ENCODE data around the gene HERC2.
"Not testable (repeated sequence)": the region's sequence is repeated elsewhere in the genome, so short reads cannot be mapped to it uniquely, and the experiment has no call there.

Gene HERC2

DNA sequence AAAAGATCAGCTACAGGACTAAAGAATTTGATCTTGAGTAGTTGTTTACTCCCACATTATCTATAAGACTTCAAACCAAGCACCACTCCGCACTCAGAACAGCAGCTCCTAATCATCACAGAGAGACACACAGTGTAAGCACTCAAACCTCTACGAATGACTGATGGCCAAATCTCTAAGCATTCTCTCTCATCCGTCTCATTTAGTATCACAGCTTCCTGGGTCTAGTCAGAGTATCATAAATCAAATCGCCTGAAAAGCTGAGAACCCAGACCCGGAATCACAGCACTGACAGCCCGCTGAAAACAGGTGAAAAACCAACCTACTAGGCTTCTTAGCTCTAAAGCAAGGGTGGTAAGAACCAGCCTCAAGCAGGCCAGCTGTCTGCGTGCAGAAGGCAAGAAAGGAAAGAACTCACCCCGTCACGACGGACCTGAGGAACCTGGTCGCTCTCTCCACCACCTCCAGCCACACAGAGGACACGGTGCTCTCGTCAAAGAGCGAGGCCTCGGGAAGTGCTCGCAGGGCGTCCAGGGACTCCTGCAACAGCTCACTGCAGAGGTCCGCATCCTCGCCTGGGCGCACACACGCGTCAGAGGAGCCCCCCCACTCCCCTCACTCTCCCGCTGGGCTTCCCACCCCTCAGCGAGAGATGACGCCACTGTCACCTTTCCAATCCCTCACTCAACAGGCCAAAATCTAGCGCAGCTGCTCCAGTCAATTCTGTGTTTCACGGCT, 47.9 kb downstream of the HERC2 start:
- in situ Hi-C loops (cut with MboI; ENCODE audit: low sequenced_read_pairs) = no loop called here

DNA sequence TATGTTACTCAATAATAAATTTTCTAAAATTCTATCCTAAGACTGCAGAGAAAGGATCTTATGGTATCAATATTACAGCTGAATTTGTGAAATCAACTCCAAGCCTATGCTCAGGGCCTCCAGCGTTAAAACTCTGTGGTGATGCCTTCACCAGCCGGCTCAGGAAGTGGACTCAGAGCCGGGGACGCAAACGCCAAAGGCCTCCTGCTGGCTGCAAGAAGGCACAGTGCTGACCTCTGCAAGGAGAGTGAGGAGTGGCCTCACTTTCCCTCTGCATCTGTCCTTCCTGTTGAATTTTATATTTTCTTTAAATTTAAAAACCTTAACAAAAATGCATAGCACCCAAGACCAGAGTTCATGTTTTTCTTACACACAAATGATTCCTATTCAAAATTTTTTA, 48.5 kb downstream of the HERC2 start:
- in situ Hi-C loops (cut with MboI; ENCODE audit: low sequenced_read_pairs) = no loop called here

- in situ Hi-C loops (cut with MboI; ENCODE audit: low sequenced_read_pairs) = no loop called here
Measured at GRCh38 chr15:28272587-28272986, 49.4 kb downstream of the HERC2 start.

GRCh38 chr15:28271697-28272260, 50.2 kb downstream of the HERC2 start:
- in situ Hi-C loops (cut with MboI; ENCODE audit: low sequenced_read_pairs) = no loop called here

DNA sequence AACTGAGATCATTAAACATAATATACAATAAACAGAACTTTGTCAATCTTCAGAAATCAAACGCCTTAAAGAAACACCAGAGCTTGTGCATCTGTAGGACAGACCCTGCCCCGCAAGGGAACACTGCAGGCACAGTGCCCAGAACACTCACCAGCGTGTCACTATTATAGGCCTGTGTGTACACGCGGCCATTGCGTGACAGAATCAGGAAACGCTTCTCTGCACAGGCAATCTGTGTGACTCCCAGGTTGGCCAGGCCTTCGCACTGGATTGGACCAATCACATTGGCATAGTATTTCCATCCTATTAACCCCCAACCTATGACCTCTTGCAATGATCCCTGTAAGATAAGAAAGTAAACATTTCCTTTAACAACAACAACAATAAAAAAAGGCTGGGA, 52.9 kb downstream of the HERC2 start:
- in situ Hi-C loops (cut with MboI; ENCODE audit: low sequenced_read_pairs) = no loop called here

GRCh38 chr15:28267727-28268126, 54.3 kb downstream of the HERC2 start:
- in situ Hi-C loops (cut with MboI; ENCODE audit: low sequenced_read_pairs) = no loop called here

DNA sequence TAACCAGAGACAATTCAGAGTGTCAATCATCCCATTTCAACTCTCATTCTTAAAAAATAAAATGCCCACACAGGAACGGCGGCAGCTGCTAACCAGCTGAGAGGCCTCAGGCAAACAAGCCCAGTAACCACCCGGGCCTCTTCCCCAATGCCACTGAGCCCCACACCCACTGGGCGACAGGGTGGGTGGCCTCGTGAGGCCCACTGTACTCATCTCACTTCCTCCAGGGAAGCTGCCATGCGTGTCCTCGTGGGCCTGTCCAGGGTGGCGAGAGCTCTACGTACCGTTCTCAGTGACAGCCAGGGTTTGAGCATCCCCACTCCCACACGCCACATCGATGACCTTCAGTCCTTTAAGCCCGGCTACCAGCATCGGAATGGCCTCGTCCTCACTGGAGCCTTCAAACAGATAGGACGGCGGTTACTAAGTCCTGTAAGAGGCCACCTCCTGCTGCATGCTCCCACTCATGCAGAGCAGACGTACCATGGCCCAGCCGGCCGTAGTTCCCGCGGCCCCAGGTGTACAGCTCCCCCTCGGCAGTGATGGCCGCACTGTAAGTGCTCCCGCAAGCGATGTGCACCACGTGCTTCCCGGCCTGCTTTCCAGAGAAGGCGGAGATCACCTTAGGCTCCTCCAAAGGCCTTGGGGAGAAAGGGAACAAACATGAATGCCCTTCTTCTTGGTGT, 56.5 kb downstream of the HERC2 start:
- in situ Hi-C loops (cut with MboI; ENCODE audit: low sequenced_read_pairs) = no loop called here

- in situ Hi-C loops (cut with MboI; ENCODE audit: low sequenced_read_pairs) = no loop called here
Measured at GRCh38 chr15:28264166-28264565, 57.8 kb downstream of the HERC2 start.

DNA sequence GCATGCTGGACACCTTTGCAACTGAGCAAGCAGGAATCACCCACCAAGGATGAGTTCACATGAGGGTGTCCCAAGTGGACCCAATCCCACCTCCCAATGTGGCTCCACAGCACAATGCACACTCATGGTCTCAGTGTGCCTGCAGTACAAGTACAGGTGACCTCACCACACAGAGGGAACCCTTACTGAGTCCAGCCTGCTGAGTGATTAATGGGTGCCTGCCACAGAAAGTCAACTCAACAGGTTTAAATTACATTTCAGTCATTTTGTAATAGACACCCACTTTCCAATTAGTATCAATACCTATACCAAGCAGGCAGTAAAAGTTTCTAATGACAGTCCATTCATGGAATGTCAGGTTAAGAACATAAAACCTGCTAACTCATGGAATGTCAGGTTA, 59.5 kb downstream of the HERC2 start:
- in situ Hi-C loops (cut with MboI; ENCODE audit: low sequenced_read_pairs) = no loop called here

- in situ Hi-C loops (cut with MboI; ENCODE audit: low sequenced_read_pairs) = no loop called here
Measured at GRCh38 chr15:28260722-28261121, 61.3 kb downstream of the HERC2 start.

DNA sequence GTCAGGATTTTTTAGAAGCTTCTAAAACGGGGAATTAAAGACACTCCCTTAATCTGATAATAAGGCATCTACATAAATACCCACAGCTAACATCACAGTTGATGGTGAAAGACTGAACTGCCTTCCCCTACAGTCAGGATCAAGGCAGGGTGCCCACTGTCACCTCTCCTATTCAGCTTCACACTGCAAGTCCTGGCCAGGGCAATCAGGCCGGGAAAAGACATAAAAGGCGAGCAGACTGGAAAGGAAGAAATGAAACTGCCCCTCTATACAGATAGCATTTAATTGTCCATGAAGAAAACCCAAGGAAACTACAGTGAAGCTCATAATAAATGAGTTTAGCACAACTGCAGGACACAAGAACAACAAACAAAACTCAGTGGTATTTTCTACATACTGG, 61.7 kb downstream of the HERC2 start:
- in situ Hi-C loops (cut with MboI; ENCODE audit: low sequenced_read_pairs) = no loop called here

GRCh38 chr15:28255965-28256364, 66.0 kb downstream of the HERC2 start:
- in situ Hi-C loops (cut with MboI; ENCODE audit: low sequenced_read_pairs) = no loop called here

GRCh38 chr15:28252831-28253230, 69.1 kb downstream of the HERC2 start:
- in situ Hi-C loops (cut with MboI; ENCODE audit: low sequenced_read_pairs) = no loop called here

DNA sequence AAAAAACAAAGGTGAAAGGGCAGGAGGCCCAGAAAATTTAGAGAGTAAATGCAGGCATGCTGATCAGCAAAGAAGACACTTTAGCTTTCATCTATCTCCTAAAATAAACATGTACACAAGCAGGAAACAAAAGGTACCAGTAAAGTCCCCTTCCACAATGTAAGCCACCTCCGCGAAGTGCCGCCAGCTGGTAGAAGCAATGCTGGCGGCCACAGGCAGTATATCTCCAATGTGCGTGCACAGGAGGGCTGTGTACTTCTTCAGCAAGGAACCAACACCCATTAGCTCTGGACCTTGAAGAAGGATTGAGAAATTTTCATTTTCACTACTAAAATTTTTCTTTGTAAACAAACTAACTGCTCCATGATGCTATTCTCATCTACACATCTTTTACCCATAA, 75.4 kb downstream of the HERC2 start:
- in situ Hi-C loops (cut with MboI; ENCODE audit: low sequenced_read_pairs) = no loop called here

- in situ Hi-C loops (cut with MboI; ENCODE audit: low sequenced_read_pairs) = no loop called here
Measured at GRCh38 chr15:28243901-28244300, 78.1 kb downstream of the HERC2 start.

DNA sequence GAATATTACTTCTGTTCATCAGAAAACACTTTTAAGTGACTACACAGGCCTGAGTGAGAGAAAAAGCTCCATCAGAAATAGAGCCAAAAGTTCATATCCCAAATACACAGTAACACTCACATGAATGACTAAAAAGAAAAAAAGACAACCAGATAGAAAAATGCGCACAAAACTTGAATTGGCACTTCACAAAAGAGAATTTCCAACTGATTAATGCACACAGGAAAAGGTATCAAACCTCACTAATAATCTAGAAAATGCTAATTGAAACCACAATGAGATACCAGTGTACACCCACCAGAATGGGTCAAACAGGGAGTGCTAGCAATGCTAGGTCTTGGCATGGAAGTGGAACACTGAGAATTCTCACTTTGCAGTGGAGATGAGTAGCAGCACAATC, 78.6 kb downstream of the HERC2 start:
- in situ Hi-C loops (cut with MboI; ENCODE audit: low sequenced_read_pairs) = no loop called here

DNA sequence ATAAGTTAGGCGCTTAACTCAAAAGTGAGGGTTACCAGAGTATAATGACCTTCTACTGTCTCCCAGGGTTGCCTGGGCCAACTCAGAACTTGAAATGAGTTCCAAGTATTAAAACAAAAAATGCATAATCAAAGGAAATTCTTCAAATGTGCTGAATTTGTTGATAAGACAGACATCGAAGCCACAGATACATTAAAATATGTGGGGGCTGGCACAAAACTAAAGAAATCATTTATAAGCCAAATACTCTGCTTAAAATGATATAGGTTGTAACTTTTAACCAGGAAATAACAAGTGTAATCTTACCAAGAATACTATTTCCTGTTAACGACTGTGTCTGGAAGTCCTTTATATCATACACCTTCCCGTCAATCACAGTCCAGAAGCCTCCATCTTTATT, 83.7 kb downstream of the HERC2 start:
- in situ Hi-C loops (cut with MboI; ENCODE audit: low sequenced_read_pairs) = not testable (repeated sequence)

- in situ Hi-C loops (cut with MboI; ENCODE audit: low sequenced_read_pairs) = not testable (repeated sequence)
Measured at GRCh38 chr15:28231743-28232142, 90.2 kb downstream of the HERC2 start.

DNA sequence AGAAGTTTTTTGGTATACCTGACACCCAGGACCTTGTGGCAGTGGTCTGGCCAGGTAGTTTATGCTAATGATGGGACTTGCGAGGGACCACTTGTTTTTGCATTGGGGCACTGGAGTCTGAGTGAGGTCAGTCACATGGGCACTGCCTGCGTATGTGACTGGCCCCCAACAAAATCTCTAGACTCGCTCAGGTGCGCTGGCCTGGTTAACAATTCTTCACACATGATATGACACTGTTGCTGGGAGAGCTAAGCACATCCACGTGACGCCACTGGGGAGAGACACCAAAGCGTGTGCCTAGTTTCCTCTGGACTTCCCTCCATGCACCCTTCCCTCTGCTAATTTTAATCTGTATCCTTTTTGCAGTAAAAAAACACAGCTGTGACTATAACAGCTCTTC, 90.6 kb downstream of the HERC2 start:
- in situ Hi-C loops (cut with MboI; ENCODE audit: low sequenced_read_pairs) = not testable (repeated sequence)

DNA sequence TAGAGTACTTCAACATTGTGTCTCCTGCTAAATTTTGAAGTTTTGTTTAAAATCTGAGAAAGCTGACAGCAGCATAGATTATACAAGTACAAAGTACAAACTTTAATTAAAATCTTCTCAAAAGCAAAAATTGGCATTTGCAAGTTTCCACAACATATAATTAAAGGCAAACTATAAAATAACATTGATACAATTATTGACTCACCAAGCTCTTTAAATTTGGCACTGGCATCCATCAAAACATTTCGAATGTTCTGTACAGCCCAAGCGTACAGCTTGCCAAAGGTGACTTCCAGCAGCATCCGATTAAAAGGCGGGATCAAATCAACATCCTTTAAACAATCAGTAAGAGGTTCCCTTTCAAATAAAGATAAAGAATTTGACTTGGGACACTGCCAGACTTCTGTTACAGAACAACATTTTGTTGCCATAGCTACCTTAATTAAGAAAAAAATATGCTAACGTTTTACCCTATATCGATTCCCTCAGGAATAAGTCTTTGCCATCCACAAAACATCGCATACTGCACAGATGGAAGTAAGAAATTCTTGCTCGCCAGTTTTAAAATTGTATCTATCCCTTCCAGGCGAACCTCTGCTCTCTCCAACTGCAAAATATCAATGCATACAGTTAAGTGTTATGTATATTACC, 92.9 kb downstream of the HERC2 start:
- in situ Hi-C loops (cut with MboI; ENCODE audit: low sequenced_read_pairs) = not testable (repeated sequence)

- in situ Hi-C loops (cut with MboI; ENCODE audit: low sequenced_read_pairs) = no loop called here
Measured at GRCh38 chr15:28228096-28228495, 93.9 kb downstream of the HERC2 start.

GRCh38 chr15:28227303-28227702, 94.7 kb downstream of the HERC2 start:
- in situ Hi-C loops (cut with MboI; ENCODE audit: low sequenced_read_pairs) = not testable (repeated sequence)
